ENCODE measurements around the gene WWOX.

GRCh38 chr16:79009896-79010295, 910.4 kb downstream of the WWOX start:
- TF ChIP-seq POLR2A (IDR thresholded peaks at IDR 0.05) (no peak), CTCF (IDR thresholded peaks at IDR 0.05 in 8 of 11, conservative IDR thresholded peaks at IDR 0.05 in 3 of 11) (no peak), POLR2AphosphoS5 (IDR thresholded peaks at IDR 0.05) (no peak)
